ENCODE data around the gene RCSD1. TPM values are rescaled to one million over a fixed set of nuclear protein-coding genes. Genes with fewer than 3 reads are reported as not detected.

The RCSD1 gene
- total and polyA plus RNA-seq, 3 donors from 2014 or later: 13.8 to 24.7 (median 14.1) TPM

DNA sequence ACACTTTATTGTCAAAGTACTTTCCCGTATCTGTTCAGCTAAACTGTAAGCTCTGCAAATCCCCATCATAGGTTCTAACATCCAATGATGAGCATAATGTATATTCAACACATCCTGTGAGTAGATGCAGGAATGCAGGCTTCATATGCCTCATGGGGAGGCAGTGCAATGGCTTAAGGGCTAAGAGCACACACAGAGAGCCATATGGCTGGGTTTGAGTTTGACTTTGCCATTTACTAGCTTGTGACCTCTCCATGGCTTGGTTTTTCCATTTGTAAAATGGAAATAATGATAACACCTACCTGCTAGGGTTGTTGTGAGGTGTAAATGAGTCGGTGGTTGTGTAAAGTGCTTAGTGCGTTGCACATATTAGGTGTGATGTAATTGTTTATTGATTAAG lies 13.4 kb downstream of the RCSD1 start:
- Histone ChIP-seq H3K27me3 (no peaks in the 10 kb centered on the region), H3K4me3 (no peak overlapping the region), H3K9me3 (no peaks in the 10 kb centered on the region), H3K36me3 (ENCODE audit: low read depth, missing control alignments) (no peaks in the 10 kb centered on the region), H3K4me1 (no peaks in the 10 kb centered on the region), H3K27ac (no peak overlapping the region)
- DNase-seq: no peak
- TF ChIP-seq, protein P1, sequence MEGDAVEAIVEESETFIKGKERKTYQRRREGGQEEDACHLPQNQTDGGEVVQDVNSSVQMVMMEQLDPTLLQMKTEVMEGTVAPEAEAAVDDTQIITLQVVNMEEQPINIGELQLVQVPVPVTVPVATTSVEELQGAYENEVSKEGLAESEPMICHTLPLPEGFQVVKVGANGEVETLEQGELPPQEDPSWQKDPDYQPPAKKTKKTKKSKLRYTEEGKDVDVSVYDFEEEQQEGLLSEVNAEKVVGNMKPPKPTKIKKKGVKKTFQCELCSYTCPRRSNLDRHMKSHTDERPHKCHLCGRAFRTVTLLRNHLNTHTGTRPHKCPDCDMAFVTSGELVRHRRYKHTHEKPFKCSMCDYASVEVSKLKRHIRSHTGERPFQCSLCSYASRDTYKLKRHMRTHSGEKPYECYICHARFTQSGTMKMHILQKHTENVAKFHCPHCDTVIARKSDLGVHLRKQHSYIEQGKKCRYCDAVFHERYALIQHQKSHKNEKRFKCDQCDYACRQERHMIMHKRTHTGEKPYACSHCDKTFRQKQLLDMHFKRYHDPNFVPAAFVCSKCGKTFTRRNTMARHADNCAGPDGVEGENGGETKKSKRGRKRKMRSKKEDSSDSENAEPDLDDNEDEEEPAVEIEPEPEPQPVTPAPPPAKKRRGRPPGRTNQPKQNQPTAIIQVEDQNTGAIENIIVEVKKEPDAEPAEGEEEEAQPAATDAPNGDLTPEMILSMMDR (IDR thresholded peaks at IDR 0.05): no peak
- WGBS, 2 donors: 70 to 91% methylated on average over 3 of the region's 3 CpGs
- intact Hi-C loops (cut with DNase I; ENCODE audit: low total_unique reads): no loop called here

GRCh38 chr1:167644551-167644950 lies 14.5 kb downstream of the RCSD1 start:
- Histone ChIP-seq H3K36me3 (ENCODE audit: low read depth, missing control alignments) (no peaks in the 10 kb centered on the region), H3K9me3 (no peaks in the 10 kb centered on the region), H3K4me1 (no peaks in the 10 kb centered on the region), H3K27me3 (no peaks in the 10 kb centered on the region), H3K27ac (no peak overlapping the region), H3K4me3 (no peak overlapping the region)
- TF ChIP-seq POLR2A (IDR thresholded peaks at IDR 0.05): no peak
- TF ChIP-seq, protein P1 (IDR thresholded peaks at IDR 0.05): no peak
- 84 to 90% methylated on average over 4 of the region's 4 CpGs for WGBS, 2 donors
- no peak for DNase-seq
- intact Hi-C loops (cut with DNase I; ENCODE audit: low total_unique reads): no loop called here

GRCh38 chr1:167645140-167645541 lies 15.1 kb downstream of the RCSD1 start:
- Histone ChIP-seq H3K9me3 (no peaks in the 10 kb centered on the region), H3K4me1 (no peaks in the 10 kb centered on the region), H3K36me3 (ENCODE audit: low read depth, missing control alignments) (no peaks in the 10 kb centered on the region), H3K4me3 (no peak overlapping the region), H3K27me3 (no peaks in the 10 kb centered on the region), H3K27ac (no peak overlapping the region)
- WGBS, 2 donors: 78 to 80% methylated on average over 3 of the region's 3 CpGs
- DNase-seq: no peak
- TF ChIP-seq, protein P1 (IDR thresholded peaks at IDR 0.05): no peak
- TF ChIP-seq POLR2A (IDR thresholded peaks at IDR 0.05): no peak
- intact Hi-C loops (cut with DNase I; ENCODE audit: low total_unique reads): no loop called here

DNA sequence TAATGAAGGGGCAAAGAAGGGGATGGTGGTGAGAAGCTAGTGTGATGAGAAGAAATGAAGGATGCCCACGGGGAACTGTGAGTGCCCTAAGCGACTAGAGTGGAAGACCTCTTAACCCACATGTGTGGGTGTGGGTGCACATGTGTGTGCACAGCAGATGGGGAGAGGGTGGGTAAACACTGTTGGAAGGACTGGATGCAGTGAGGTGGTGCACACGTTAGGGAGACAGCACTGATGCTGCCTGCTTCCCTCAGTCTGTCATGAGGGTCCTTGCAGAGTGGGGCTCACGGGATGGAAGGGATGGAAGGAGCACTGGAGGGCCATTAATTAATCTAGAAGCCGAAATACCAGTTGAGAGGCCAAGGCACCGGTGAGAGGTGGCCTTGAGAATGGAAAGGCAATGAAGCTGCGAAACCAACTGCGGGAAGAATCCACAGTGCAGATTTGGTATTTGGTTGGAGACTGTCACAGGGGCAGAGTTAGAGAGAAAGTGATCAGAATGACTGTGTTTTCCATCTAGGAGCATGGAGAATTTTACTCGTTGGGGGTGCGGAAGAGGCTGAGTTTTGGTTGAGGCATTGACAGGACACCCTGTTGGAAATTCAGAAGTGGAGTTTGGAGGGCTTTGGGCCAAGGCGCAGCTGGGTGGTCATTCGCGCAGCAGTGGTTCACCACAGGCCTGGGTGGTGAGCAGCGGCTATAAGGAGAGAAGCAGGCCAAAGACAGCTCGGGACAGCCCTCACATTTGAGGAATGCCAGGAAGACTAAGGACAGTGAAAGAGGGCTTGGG lies 15.8 kb downstream of the RCSD1 start:
- H3K36me3 ChIP-seq (ENCODE audit: low read depth, missing control alignments): no peaks in the 10 kb centered on the region
- no peaks in the 10 kb centered on the region for H3K4me1 ChIP-seq
- intact Hi-C loops (cut with DNase I; ENCODE audit: low total_unique reads): no loop called here
- no peak overlapping the region for H3K4me3 ChIP-seq
- H3K27ac ChIP-seq: no peak overlapping the region
- 88% methylated on average over 15 of the region's 15 CpGs for whole genome bisulfite sequencing, 2 donors
- TF ChIP-seq POLR2A (IDR thresholded peaks at IDR 0.05): no peak
- TF ChIP-seq, protein P1 (IDR thresholded peaks at IDR 0.05): no peak
- DNase-seq: no peak
- H3K9me3 ChIP-seq: no peaks in the 10 kb centered on the region
- H3K27me3 ChIP-seq: no peaks in the 10 kb centered on the region

Measured in testis (tissue), 3 donors.